ENCODE data around the gene NDUFV2.

The NDUFV2 gene

GRCh38 chr18:9175115-9175514 is 72.6 kb downstream of the NDUFV2 start:
- H3K4me3 ChIP-seq (ENCODE audit: low read depth, low read length, poor library complexity, severe bottlenecking): no peak overlapping the region
- no peak overlapping the region for H3K4me2 ChIP-seq (ENCODE audit: low read length)
- no peaks in the 10 kb centered on the region for H4K20me1 ChIP-seq (ENCODE audit: insufficient read depth, low read length)
- no peaks in the 10 kb centered on the region for H3F3A ChIP-seq (ENCODE audit: insufficient read depth, low read length)
- TF ChIP-seq CTCF (IDR thresholded peaks at IDR 0.05; ENCODE audit: low read length): no peak
- TF ChIP-seq EZH2 (IDR thresholded peaks at IDR 0.05; ENCODE audit: borderline replicate concordance, low read length): no peak
- 0 out of 2 replicates have a peak, but pooled peaks cover 3% of the 10 kb centered on the region for H3K9me3 ChIP-seq (ENCODE audit: low read length)
- no peak overlapping the region for H2AFZ ChIP-seq (ENCODE audit: low read length)
- no peak overlapping the region for H3K27ac ChIP-seq (ENCODE audit: low read depth, low read length, poor library complexity, severe bottlenecking)
- H3K36me3 ChIP-seq (ENCODE audit: insufficient read depth, low read length): peaks cover 3% of the 10 kb centered on the region; the same call in 1 of the 2 replicates
- H3K27me3 ChIP-seq (ENCODE audit: insufficient read depth, low read length): no peaks in the 10 kb centered on the region
- peaks cover 77% of the 10 kb centered on the region for H3K79me2 ChIP-seq (ENCODE audit: insufficient read depth, low read length)
- peaks cover 1% of the 10 kb centered on the region for H3K4me1 ChIP-seq (ENCODE audit: insufficient read depth, low read length, severe bottlenecking)
- no peaks in the 10 kb centered on the region for H3K9me2 ChIP-seq (ENCODE audit: low read depth, low read length)
- H3K9ac ChIP-seq (ENCODE audit: low read length): no peak overlapping the region

DNA sequence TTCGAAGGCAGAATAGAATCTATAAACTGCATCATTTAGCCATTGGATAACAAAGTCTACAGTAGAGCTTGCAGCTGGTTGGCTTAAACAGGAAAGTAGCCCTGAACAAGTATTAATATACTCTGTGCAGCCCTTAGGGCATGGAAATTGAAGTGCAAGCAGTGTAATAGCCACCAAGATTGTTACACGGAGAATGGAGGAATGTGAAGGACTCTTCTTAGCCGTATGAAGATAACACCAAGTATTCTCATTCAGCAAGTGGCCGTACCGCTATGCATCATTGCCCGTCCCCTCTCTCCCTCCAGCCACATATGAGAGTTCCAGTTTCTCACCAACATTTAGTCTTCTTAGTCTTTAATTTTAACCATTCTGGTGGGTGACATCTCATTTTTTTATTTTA is 74.5 kb downstream of the NDUFV2 start:
- H3K27ac ChIP-seq (ENCODE audit: low read depth, low read length, poor library complexity, severe bottlenecking): no peak overlapping the region
- TF ChIP-seq EZH2 (IDR thresholded peaks at IDR 0.05; ENCODE audit: borderline replicate concordance, low read length) (no peak), CTCF (IDR thresholded peaks at IDR 0.05; ENCODE audit: low read length) (no peak)
- no peak overlapping the region for H3K4me2 ChIP-seq (ENCODE audit: low read length)
- H3K9me3 ChIP-seq (ENCODE audit: low read length): 0 out of 2 replicates have a peak, but pooled peaks cover 3% of the 10 kb centered on the region
- no peaks in the 10 kb centered on the region for H3K27me3 ChIP-seq (ENCODE audit: insufficient read depth, low read length)
- H3K9me2 ChIP-seq (ENCODE audit: low read depth, low read length): no peaks in the 10 kb centered on the region
- H3K9ac ChIP-seq (ENCODE audit: low read length): no peak overlapping the region
- H3K36me3 ChIP-seq (ENCODE audit: insufficient read depth, low read length): peaks cover 9% of the 10 kb centered on the region
- peaks cover 14% of the 10 kb centered on the region for H3K4me1 ChIP-seq (ENCODE audit: insufficient read depth, low read length, severe bottlenecking)
- H3K4me3 ChIP-seq (ENCODE audit: low read depth, low read length, poor library complexity, severe bottlenecking): no peak overlapping the region
- peaks cover 2% of the 10 kb centered on the region; the same call in 1 of the 2 replicates for H4K20me1 ChIP-seq (ENCODE audit: insufficient read depth, low read length)
- H2AFZ ChIP-seq (ENCODE audit: low read length): no peak overlapping the region
- no peaks in the 10 kb centered on the region for H3F3A ChIP-seq (ENCODE audit: insufficient read depth, low read length)
- peaks cover 89% of the 10 kb centered on the region for H3K79me2 ChIP-seq (ENCODE audit: insufficient read depth, low read length)

GRCh38 chr18:9177466-9177865 is 75.0 kb downstream of the NDUFV2 start:
- H3K36me3 ChIP-seq (ENCODE audit: insufficient read depth, low read length): peaks cover 13% of the 10 kb centered on the region
- H2AFZ ChIP-seq (ENCODE audit: low read length): no peak overlapping the region
- peaks cover 85% of the 10 kb centered on the region for H3K79me2 ChIP-seq (ENCODE audit: insufficient read depth, low read length)
- TF ChIP-seq EZH2 (IDR thresholded peaks at IDR 0.05; ENCODE audit: borderline replicate concordance, low read length): no peak
- TF ChIP-seq CTCF (IDR thresholded peaks at IDR 0.05; ENCODE audit: low read length): no peak
- no peaks in the 10 kb centered on the region for H3K27me3 ChIP-seq (ENCODE audit: insufficient read depth, low read length)
- H3K9me3 ChIP-seq (ENCODE audit: low read length): 0 out of 2 replicates have a peak, but pooled peaks cover 3% of the 10 kb centered on the region
- no peaks in the 10 kb centered on the region for H3K9me2 ChIP-seq (ENCODE audit: low read depth, low read length)
- H3K4me3 ChIP-seq (ENCODE audit: low read depth, low read length, poor library complexity, severe bottlenecking): no peak overlapping the region
- no peaks in the 10 kb centered on the region for H3F3A ChIP-seq (ENCODE audit: insufficient read depth, low read length)
- no peak overlapping the region for H3K4me2 ChIP-seq (ENCODE audit: low read length)
- peaks cover 14% of the 10 kb centered on the region for H3K4me1 ChIP-seq (ENCODE audit: insufficient read depth, low read length, severe bottlenecking)
- H4K20me1 ChIP-seq (ENCODE audit: insufficient read depth, low read length): peaks cover 2% of the 10 kb centered on the region; the same call in 1 of the 2 replicates
- H3K9ac ChIP-seq (ENCODE audit: low read length): no peak overlapping the region
- no peak overlapping the region for H3K27ac ChIP-seq (ENCODE audit: low read depth, low read length, poor library complexity, severe bottlenecking)

Data from OCI-LY1 (cell line).